BE2C (cell line): ENCODE results near the gene CTSO.

Experiments
- DNase-seq: peaks from one replicate; pipeline ENCODE4 v3.0.0-alpha.2; 2020
- H3K27me3 ChIP-seq: fragments of 250-450 bp; sonication (Bioruptor Pico); 2 replicates; pipeline ENCODE4 v1.5.1; 2020; ENCODE audit warnings: mild to moderate bottlenecking
- H3K36me3 ChIP-seq: fragments of 250-450 bp; sonication (Bioruptor Pico); 2 replicates; pipeline ENCODE4 v1.5.1; 2020; ENCODE audit warnings: mild to moderate bottlenecking
- H3K4me1 ChIP-seq: fragments of 250-450 bp; sonication (Bioruptor Pico); 2 replicates; pipeline ENCODE4 v1.5.1; 2020
- H3K4me3 ChIP-seq: 2 replicates; pipeline ENCODE4 v1.5.1; 2011; ENCODE audit warnings: low read depth, low read length
- H3K9me3 ChIP-seq: fragments of 250-450 bp; sonication (Bioruptor Pico); 2 replicates; pipeline ENCODE4 v1.5.1; 2020
- CTCF ChIP-seq: IDR thresholded peaks from 2 replicates; pipeline ENCODE4 v1.5.1; 2012; ENCODE audit warnings: mild to moderate bottlenecking, low read depth, low read length

The CTSO gene

DNA sequence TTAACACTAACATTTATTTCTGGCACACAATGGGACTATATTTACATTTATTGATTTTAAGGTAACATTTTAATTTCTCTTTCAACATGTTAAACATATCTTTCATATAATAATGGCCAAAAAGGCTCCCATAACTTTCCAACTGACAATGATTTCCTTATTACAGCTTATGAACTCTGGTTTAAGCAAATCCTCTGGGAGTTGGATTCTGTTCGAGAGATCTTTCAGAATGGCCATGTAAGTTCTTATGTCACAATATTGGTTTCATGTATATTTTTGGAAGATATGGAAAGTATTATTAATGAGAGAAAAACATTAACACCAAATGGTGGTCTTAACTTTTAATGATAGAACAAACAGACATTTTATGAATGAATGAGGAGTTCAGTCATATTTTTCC, 46.1 kb downstream of the CTSO start:
- H3K4me1 ChIP-seq, result no peaks in the 10 kb centered on the region
- no peak for TF ChIP-seq CTCF
- DNase-seq, result no peak
- H3K36me3 ChIP-seq, result no peaks in the 10 kb centered on the region
- no peaks in the 10 kb centered on the region for H3K9me3 ChIP-seq
- no peak overlapping the region for H3K4me3 ChIP-seq
- H3K27me3 ChIP-seq, result no peaks in the 10 kb centered on the region; the same call in 1 of the 2 replicates

GRCh38 chr4:155906554-155907247, 47.0 kb downstream of the CTSO start:
- Histone ChIP-seq H3K4me1 (no peaks in the 10 kb centered on the region), H3K36me3 (no peaks in the 10 kb centered on the region), H3K27me3 (no peaks in the 10 kb centered on the region; the same call in 1 of the 2 replicates), H3K4me3 (no peak overlapping the region), H3K9me3 (no peaks in the 10 kb centered on the region)
- no peak for TF ChIP-seq CTCF
- no peak for DNase-seq

DNA sequence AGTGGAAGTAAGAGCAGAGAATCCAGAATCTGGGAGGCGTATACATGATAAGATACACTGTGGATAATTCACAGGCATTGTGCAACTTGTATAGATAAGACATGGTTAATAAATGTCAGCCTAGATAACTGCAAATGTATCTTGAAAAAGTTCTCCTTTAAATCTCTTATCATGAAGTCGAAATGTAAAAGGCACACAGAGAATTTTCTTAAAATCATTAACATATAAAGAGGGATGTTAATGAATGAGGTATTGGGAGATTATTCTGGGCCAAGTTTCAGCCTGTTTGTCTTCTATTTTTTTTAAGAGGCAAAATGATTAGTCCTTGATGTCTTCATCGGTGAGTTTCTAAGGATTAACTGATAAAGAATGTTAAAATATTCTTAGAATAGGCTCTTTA, 49.3 kb downstream of the CTSO start:
- Histone ChIP-seq H3K36me3 (no peaks in the 10 kb centered on the region), H3K27me3 (no peaks in the 10 kb centered on the region; the same call in 1 of the 2 replicates), H3K4me1 (no peaks in the 10 kb centered on the region), H3K4me3 (no peak overlapping the region), H3K9me3 (no peaks in the 10 kb centered on the region)
- TF ChIP-seq CTCF, result no peak
- no peak for DNase-seq

DNA sequence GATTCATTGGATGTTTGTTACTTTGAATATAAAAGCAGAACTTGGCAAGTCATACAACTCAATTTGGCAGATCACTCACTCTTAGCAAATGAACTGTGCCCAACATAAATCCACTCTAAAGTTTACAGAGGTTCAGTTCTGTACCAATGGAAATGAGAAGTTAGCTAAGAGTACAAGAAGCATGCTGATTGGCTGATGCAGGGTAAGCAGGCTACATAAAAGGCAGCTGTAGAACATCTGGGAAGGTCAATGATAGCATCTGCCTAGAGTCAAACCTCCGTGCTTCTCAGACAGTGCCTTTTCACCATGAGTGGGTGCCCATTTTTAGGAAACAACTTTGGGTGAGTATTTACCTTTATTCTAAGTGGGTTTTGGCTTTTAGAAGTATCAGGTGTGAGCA, 50.2 kb downstream of the CTSO start, which contains the start of gene TDO2:
TDO2 (plus strand) TSS at position 244 of the 400 bp plus-strand sequence; CDS start at position 307, 63 bp downstream.
- Histone ChIP-seq H3K36me3 (no peaks in the 10 kb centered on the region), H3K4me1 (no peaks in the 10 kb centered on the region), H3K27me3 (no peaks in the 10 kb centered on the region; the same call in 1 of the 2 replicates), H3K4me3 (no peak within 1 kb of the TSS), H3K9me3 (no peaks in the 10 kb centered on the region)
- no peak for DNase-seq
- TF ChIP-seq CTCF, result no peak

DNA sequence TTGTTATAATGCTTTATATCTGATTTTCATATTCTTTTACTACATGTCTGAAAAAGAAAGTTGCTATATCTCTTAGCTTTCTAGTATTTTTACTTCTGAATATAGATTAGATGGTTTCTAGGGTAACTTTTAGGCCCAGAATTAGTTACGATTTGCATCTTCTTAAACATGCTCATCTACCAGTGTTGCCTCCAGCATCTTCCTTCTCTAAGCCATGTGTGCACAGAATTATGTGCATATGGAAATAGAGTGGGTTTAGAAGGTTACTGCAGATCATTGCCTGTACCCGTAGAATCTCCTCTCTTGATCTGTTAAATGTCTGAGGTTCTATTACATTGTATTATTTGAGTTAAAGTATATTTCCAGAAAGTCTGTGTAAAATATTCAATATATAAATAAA, 52.7 kb downstream of the CTSO start:
- Histone ChIP-seq H3K27me3 (no peaks in the 10 kb centered on the region), H3K36me3 (no peaks in the 10 kb centered on the region), H3K4me3 (no peak overlapping the region), H3K4me1 (no peaks in the 10 kb centered on the region), H3K9me3 (no peaks in the 10 kb centered on the region)
- TF ChIP-seq CTCF, result no peak
- DNase-seq, result no peak

DNA sequence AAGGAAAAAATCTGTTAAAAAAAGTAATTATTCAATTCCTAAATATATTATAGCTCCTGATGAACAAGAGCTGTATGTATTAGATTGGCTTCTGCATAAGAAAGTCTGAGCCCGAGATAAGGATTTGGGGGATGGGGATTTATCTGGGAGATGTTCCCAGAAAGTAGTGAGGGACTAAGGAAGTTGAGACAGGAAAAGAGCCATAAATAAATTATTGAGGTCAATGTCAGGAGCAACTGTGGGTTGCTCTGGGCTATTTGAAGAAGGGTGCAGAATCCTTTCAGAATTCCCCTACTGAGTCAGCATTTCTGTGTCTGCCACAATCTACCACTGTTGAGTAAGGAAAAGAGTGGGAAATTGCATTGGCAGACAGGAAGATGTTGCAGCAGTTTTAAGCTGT, 53.3 kb downstream of the CTSO start:
- no peak for TF ChIP-seq CTCF
- H3K4me1 ChIP-seq, result no peaks in the 10 kb centered on the region
- H3K4me3 ChIP-seq, result no peak overlapping the region
- H3K36me3 ChIP-seq, result no peaks in the 10 kb centered on the region
- H3K27me3 ChIP-seq, result no peaks in the 10 kb centered on the region
- H3K9me3 ChIP-seq, result no peaks in the 10 kb centered on the region
- no peak for DNase-seq
